Stomach (tissue), 9 donors: ENCODE data around the gene RER1. TPM values are rescaled to one million over a fixed set of nuclear protein-coding genes. Genes with fewer than 3 reads are reported as not detected.

Source experiments
- DNase-seq, 2 donors: peaks; one replicate each; pipeline versions ENCODE4 v3.0.0 to v3.0.0-alpha.2; 2013 to 2019
- H3K27ac ChIP-seq, 5 donors: fragments of 200-600 bp in 4 of 5; sonication (generic) in 4 of 5; one replicate each; pipeline ENCODE4 v1.5.1; 2013 to 2019; ENCODE audit warnings: mild to moderate bottlenecking in 1 of 5, moderate library complexity in 1 of 5
- H3K27me3 ChIP-seq, 3 donors: fragments of 200-600 bp; sonication (generic); one replicate each; pipeline ENCODE4 v1.5.1; 2017 to 2019; ENCODE audit warnings: mixed run types in 1 of 3
- H3K36me3 ChIP-seq, 4 donors: fragments of 200-600 bp; sonication (generic); 1 replicate in 3 of 4; 2 replicates in 1 of 4; pipeline ENCODE4 v1.5.1; 2016 to 2019
- H3K4me1 ChIP-seq, 4 donors: fragments of 200-600 bp; sonication (generic); one replicate each; pipeline ENCODE4 v1.5.1; 2016 to 2019
- H3K4me3 ChIP-seq, 4 donors: fragments of 200-600 bp; sonication (generic) in 3 of 4; one replicate each; pipeline ENCODE4 v1.5.1; 2016 to 2019; ENCODE audit warnings: mild to moderate bottlenecking in 1 of 4
- H3K9me3 ChIP-seq, 4 donors: fragments of 200-600 bp; sonication (generic); one replicate each; pipeline ENCODE4 v1.5.1; 2016 to 2019
- EP300 ChIP-seq: sonication (generic); formaldehyde crosslinking; IDR thresholded peaks from one replicate; pipeline ENCODE4 v1.6.1; 2017; ENCODE audit warnings: antibody characterized with exemption
- POLR2A ChIP-seq, 4 donors: fragments of 450-650 bp; IDR thresholded peaks; one replicate each; pipeline ENCODE4 v1.6.1; 2016; ENCODE audit warnings: antibody characterized with exemption in 4 of 4, control low read depth in 2 of 4, mild to moderate bottlenecking in 1 of 4, moderate library complexity in 1 of 4
- POLR2AphosphoS5 ChIP-seq, 3 donors: sonication (generic); formaldehyde crosslinking; IDR thresholded peaks; one replicate each; pipeline ENCODE4 v1.6.1; 2016; ENCODE audit warnings: antibody characterized with exemption in 3 of 3
- WGBS, 5 donors: extraction: QIAGEN DNeasy Blood & Tissue Kit in 3 of 5; methylation state at CpG; one replicate each; pipeline versions ENCODE4 v1.1.5 to v1.1.7; 2013 to 2018; 5-methylcytosine and 5-hydroxymethylcytosine counted together
- intact Hi-C: fragments of 100-400 bp; cut with DNase I; formaldehyde crosslinking; loops from one replicate; pipeline ENCODE4 v1.15.1; 2023; ENCODE audit warnings: low total_unique reads
- polyA plus RNA-seq, 3 donors: library from polyadenylated mRNA; stranded (reverse); fragments of 200-250 nt; gene quantifications; one replicate each; pipeline ENCODE4 v1.2.3, GENCODE V29; 2013
- total RNA-seq, 5 donors: library from RNA; depleted of rRNA; stranded (reverse); fragments of >200 nt; gene quantifications; one replicate each; pipeline versions ENCODE4 v1.1.0 to v1.2.3, GENCODE V29; 2014 to 2016
- TF ChIP-seq, protein P1 (sequence below), 7 experiments: fragments of 450-650 bp in 4 of 7; fragments of 200-600 bp in 3 of 7; sonication (generic) in 3 of 7; IDR thresholded peaks; one replicate each; pipeline ENCODE4 v1.5.1; 2016 to 2019; ENCODE audit warnings: antibody characterized with exemption in 7 of 7, control low read depth in 2 of 7, mild to moderate bottlenecking in 1 of 7
- donor health status: healthy with polysubstance abuse.
- donor health status: Bipolar disorder and iron deficiency.
- donor health status: healthy.

The RER1 gene
- total and polyA plus RNA-seq, 8 donors, result 38.2 to 73.6 (median 66.7) TPM

DNA sequence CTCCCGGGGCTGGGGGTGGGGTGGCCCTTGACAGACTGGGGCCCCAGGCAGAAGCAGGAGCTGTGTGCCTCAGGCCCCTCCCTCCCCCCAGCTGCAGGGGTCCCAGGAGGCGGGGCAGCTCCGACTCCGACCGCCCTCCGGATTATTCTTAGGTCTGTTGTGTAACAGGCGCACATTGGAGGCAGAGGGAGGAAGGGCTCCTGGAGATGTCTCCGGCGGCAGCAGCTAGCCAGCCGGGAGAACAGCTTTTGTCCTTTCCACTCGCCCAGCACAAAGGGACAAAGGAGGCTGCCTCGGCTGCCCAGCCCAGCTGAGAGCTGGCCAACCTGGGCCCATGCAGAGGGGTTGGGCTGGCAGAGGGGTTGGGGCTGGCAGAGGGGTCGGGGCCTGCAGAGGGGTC lies 54.8 kb downstream of the RER1 start:
- intact Hi-C loops, result no loop called here
- TF ChIP-seq POLR2A (IDR thresholded peaks at IDR 0.05) (no peak), EP300 (no peak), POLR2AphosphoS5 (IDR thresholded peaks at IDR 0.05) (no peak)
- TF ChIP-seq, protein P1, sequence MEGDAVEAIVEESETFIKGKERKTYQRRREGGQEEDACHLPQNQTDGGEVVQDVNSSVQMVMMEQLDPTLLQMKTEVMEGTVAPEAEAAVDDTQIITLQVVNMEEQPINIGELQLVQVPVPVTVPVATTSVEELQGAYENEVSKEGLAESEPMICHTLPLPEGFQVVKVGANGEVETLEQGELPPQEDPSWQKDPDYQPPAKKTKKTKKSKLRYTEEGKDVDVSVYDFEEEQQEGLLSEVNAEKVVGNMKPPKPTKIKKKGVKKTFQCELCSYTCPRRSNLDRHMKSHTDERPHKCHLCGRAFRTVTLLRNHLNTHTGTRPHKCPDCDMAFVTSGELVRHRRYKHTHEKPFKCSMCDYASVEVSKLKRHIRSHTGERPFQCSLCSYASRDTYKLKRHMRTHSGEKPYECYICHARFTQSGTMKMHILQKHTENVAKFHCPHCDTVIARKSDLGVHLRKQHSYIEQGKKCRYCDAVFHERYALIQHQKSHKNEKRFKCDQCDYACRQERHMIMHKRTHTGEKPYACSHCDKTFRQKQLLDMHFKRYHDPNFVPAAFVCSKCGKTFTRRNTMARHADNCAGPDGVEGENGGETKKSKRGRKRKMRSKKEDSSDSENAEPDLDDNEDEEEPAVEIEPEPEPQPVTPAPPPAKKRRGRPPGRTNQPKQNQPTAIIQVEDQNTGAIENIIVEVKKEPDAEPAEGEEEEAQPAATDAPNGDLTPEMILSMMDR (IDR thresholded peaks at IDR 0.05), result no peak
- Histone ChIP-seq H3K4me1 (peaks cover 0 to 12% (median 7%) of the 10 kb centered on the region in 4 donors), H3K4me3 (no peak overlapping the region), H3K9me3 (no peaks in the 10 kb centered on the region), H3K27ac (no peak overlapping the region), H3K27me3 (peaks cover 13 to 96% (median 45%) of the 10 kb centered on the region in 3 donors), H3K36me3 (no peaks in the 10 kb centered on the region)
- no peak for DNase-seq
- 10 to 30% (median 26%) methylated on average over 1 to 13 of the region's 13 CpGs for WGBS, 5 donors

DNA sequence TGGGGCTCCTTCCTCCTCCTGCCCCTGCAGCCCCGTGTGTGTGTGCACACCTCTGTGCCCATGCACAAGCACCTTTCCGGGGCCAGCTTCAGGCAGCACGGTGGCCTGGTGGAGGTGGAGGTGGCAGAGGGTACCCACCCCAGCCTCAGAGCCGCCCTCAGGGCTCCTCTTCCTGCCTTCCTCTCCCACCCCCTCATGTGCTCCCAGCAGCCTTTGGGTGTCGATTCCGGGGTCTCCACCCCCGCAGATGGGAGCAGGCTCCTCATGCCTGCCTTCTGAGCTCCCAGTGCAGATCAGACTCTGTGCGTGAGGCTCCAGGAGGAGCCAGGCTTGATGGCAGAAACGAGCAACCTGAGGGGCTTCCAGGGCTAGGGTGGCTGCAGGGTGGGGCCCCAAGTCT lies 55.2 kb downstream of the RER1 start:
- intact Hi-C loops, result no loop called here
- peaks cover 13 to 96% (median 43%) of the 10 kb centered on the region in 3 donors for H3K27me3 ChIP-seq
- WGBS, 5 donors, result 41 to 57% (median 54%) methylated on average over 7 to 9 of the region's 9 CpGs; no CpG with 5 or more reads in 1 of the 5 donors

DNA sequence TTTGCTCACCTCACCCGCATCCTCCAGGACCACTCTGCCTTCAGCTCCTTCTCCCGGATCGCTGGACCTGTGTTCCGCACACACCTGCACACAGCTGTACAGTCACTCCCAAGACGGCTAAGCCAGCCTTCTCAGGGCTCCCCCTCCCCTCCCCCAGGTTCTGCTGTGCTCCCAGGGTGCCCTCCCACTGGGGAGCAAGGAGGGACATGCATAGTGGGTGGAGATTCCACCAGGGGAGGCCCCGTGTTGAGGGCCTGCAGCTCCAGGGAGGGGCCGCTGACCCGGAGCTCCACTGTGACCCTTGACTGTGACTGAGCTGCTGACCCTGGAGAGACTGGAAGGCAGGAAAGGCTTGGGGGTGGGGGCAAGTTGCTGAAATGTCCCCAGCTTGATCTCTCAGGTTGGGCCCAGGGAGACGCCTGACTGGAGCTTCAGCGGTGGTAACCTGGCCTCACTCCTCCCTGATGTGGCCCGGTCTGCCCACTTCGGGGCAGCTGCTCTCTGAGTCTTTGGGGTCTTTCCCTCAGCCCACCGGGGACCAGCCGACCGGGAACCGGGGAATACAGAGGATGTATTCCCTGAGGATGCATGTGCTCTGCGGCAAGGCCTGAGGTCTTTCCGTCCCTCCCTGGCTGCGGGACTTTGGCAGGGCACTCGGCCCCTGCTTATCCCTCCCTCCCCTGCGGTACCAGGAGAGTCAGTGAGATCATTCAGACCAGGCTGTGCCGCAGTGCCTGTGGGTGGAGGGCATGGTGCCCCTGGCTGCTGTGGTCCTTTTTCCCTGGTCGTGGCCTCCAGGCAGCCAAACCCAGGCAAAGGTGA lies 55.8 kb downstream of the RER1 start:
- intact Hi-C loops, result no loop called here
- no peak overlapping the region for H3K27ac ChIP-seq
- H3K27me3 ChIP-seq, result peaks cover 10 to 96% (median 43%) of the 10 kb centered on the region in 3 donors
- no peaks in the 10 kb centered on the region for H3K9me3 ChIP-seq
- WGBS, 5 donors, result 57 to 69% (median 62%) methylated on average over 10 to 23 of the region's 23 CpGs
- DNase-seq, result no peak
- no peaks in the 10 kb centered on the region for H3K36me3 ChIP-seq
- H3K4me3 ChIP-seq, result no peak overlapping the region
- peaks cover 0 to 14% (median 8%) of the 10 kb centered on the region in 4 donors for H3K4me1 ChIP-seq
- TF ChIP-seq POLR2AphosphoS5 (IDR thresholded peaks at IDR 0.05), result no peak
- TF ChIP-seq, protein P1 (IDR thresholded peaks at IDR 0.05), result no peak
- no peak for TF ChIP-seq EP300
- TF ChIP-seq POLR2A (IDR thresholded peaks at IDR 0.05), result no peak

More for the DNA sequence above, 55.2 kb downstream of the RER1 start:
- no peaks in the 10 kb centered on the region for H3K9me3 ChIP-seq
- H3K27ac ChIP-seq, result no peak overlapping the region
- TF ChIP-seq POLR2A (IDR thresholded peaks at IDR 0.05) (no peak), POLR2AphosphoS5 (IDR thresholded peaks at IDR 0.05) (no peak), EP300 (no peak)
- TF ChIP-seq, protein P1 (IDR thresholded peaks at IDR 0.05), result no peak
- no peak overlapping the region for H3K4me3 ChIP-seq
- no peaks in the 10 kb centered on the region for H3K36me3 ChIP-seq
- peaks cover 0 to 12% (median 7%) of the 10 kb centered on the region in 4 donors for H3K4me1 ChIP-seq
- no peak for DNase-seq

DNA sequence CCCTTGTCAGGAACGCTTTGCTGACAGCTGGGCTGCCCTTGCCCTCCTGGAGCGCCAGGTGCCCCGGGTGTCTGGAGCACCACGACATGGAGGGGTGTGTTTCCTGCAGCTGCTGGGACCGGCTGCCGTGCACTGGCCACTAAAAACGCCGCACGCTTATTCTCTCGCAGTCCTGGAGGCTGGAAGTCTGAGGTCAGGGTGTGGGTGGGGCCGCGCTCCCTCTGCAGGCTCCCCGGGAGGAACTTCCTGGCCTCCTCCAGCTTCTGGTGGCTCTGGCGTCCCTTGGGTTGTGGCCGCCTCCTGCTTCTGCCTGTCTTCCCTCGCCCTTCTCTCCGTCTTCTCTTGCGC lies 56.4 kb downstream of the RER1 start:
- 46 to 61% (median 56%) methylated on average over 13 to 18 of the region's 18 CpGs for WGBS, 5 donors
- TF ChIP-seq, protein P1 (IDR thresholded peaks at IDR 0.05), result no peak
- TF ChIP-seq EP300 (no peak), POLR2A (IDR thresholded peaks at IDR 0.05) (no peak), POLR2AphosphoS5 (IDR thresholded peaks at IDR 0.05) (no peak)

More for the DNA sequence above, 56.4 kb downstream of the RER1 start:
- Histone ChIP-seq H3K36me3 (no peaks in the 10 kb centered on the region), H3K27me3 (peaks cover 4 to 96% (median 40%) of the 10 kb centered on the region in 3 donors), H3K4me1 (peaks cover 0 to 16% (median 7%) of the 10 kb centered on the region in 4 donors), H3K4me3 (no peak overlapping the region), H3K27ac (no peak overlapping the region), H3K9me3 (no peaks in the 10 kb centered on the region)
- DNase-seq, result no peak
- intact Hi-C loops, result no loop called here
